Body of pancreas (tissue), 4 donors: ENCODE results near the gene IL17RB.

Source experiments
- POLR2A ChIP-seq, 3 donors: fragments of 450-650 bp; IDR thresholded peaks; one replicate each; pipeline ENCODE4 v1.6.1; 2016; ENCODE audit warnings: antibody characterized with exemption in 3 of 3, mild to moderate bottlenecking in 2 of 3
- TF ChIP-seq, protein P1 (sequence below), 7 experiments: fragments of 450-650 bp in 4 of 7; fragments of 200-600 bp in 3 of 7; sonication (generic) in 3 of 7; IDR thresholded peaks; one replicate each; pipeline ENCODE4 v1.5.1; 2016 to 2019; ENCODE audit warnings: antibody characterized with exemption in 7 of 7

DNA sequence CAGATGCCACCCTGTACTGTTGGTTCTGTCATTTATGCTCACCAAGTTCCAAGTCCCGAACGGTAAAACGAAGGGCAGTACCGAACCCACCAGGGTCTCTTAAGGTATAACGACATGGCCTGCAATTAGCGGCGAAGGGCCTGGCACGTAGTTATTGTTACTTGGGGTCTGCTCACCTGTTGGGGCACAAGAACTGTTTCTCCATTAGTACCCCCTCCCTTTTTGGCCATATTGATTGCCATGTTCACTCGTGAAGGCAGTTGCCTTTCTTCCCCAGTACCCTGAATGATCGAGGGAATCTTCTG lies 435 bp downstream of the IL17RB start:
- TF ChIP-seq, protein P1, sequence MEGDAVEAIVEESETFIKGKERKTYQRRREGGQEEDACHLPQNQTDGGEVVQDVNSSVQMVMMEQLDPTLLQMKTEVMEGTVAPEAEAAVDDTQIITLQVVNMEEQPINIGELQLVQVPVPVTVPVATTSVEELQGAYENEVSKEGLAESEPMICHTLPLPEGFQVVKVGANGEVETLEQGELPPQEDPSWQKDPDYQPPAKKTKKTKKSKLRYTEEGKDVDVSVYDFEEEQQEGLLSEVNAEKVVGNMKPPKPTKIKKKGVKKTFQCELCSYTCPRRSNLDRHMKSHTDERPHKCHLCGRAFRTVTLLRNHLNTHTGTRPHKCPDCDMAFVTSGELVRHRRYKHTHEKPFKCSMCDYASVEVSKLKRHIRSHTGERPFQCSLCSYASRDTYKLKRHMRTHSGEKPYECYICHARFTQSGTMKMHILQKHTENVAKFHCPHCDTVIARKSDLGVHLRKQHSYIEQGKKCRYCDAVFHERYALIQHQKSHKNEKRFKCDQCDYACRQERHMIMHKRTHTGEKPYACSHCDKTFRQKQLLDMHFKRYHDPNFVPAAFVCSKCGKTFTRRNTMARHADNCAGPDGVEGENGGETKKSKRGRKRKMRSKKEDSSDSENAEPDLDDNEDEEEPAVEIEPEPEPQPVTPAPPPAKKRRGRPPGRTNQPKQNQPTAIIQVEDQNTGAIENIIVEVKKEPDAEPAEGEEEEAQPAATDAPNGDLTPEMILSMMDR (IDR thresholded peaks at IDR 0.05): no peak
- TF ChIP-seq POLR2A (IDR thresholded peaks at IDR 0.05): no peak
